Brain pericyte (primary cell): Measurements from ENCODE around the gene VIPR1.
"Not testable (repeated sequence)": the region's sequence is repeated elsewhere in the genome, so short reads cannot be mapped to it uniquely, and the experiment has no call there.

Experiments
- DNase-seq: peaks from one replicate; pipeline ENCODE4 v3.0.0-alpha.2; 2012; ENCODE audit warnings: low read depth, low spot score

The VIPR1 gene

DNA sequence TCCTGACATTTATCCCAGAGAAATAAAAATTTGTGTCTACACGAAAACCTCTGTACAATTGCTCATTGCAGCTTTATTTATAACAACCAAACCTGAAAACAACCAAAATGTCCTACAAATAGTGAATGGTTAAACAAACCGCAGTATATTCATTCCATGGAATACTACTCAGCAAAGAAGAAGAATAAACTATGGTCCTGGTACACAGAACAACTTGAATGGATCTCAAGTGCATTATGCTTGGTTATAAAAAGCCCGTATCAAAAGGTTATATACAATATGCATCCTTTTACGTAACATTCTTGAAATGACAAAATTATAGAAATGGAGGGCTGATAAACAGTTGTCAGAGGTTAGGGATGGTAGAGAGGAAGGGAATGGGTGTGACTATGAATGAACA, 75.6 kb downstream of the VIPR1 start:
- no peak for DNase-seq

DNA sequence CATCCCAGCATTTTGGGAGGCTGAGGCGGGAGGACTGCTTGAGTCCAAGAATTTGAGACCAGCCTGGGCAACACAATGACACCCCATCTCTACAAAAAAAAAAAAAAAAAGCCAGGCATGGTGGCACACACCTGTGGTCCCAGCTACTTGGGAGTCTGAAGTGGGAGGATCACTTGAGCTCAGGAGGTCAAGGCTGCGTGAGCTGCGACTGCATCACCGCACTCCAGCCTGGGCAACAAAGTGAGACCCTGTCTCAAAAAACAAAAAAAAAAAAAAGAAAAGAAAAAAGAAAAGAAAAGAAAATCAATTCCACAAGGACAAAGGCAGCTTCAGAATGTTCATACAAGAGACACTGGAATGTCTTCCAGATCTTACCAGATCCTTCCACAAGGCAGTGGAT, 76.9 kb downstream of the VIPR1 start:
- not testable (repeated sequence) for DNase-seq

DNA sequence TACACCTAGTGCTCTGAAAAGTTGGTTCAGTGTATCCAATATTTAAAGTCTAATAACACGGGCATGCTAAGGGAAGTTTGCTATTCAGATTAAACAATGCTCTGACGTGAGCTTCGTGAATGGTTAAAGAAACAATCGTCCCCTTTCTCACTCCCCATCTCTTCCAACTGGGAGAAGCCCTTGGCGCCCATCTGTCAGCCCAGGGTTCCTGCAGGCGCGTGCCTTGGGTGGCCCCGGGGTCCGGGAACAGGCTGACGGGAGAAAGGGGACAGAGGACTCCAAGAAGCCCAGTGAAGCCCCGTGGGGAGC, 78.9 kb downstream of the VIPR1 start:
- no peak for DNase-seq

DNA sequence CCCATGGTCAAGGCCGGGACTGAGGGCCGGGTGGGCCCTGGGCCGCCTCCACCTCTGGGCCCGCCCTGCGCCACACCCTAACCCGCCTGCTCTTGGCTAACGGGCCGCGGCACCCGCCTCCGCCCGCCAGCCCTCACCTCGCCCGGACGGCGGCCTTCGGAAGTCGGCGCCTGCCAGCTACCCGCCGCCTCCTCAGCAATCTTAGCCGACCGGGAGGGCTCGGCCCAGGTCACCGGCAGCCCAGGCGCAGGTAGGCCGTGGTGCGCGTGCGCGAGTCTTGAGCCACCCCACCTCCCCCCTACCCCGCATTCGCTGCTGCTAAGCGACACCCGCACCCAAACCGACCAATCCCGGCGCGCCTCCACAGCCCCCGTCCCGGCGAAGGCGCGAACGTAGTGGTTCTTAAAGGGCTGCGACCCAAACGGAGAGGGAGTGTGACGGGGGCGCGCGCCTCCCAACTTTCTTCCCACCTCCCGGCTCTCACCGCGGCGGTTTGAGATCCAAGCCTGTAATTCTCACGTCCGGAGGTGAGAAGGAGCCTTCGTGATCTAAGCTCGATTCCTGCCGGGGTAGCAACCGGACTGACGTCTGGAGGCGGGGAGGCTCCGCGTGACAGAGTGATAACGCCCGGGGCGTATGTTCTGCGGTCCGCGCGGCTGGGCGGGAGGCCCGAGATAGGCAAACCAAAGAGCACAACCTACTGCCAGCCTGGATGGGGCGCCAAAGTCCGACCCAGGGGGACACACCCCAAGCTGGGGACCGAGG, 79.4 kb downstream of the VIPR1 start, which contains the start of gene SEC22C:
Gene SEC22C (minus strand): TSS at position 259 of the 765 bp plus-strand sequence. CDS start 12,921 bp downstream, outside the sequence.
- peak; percentile 68 for DNase-seq

DNA sequence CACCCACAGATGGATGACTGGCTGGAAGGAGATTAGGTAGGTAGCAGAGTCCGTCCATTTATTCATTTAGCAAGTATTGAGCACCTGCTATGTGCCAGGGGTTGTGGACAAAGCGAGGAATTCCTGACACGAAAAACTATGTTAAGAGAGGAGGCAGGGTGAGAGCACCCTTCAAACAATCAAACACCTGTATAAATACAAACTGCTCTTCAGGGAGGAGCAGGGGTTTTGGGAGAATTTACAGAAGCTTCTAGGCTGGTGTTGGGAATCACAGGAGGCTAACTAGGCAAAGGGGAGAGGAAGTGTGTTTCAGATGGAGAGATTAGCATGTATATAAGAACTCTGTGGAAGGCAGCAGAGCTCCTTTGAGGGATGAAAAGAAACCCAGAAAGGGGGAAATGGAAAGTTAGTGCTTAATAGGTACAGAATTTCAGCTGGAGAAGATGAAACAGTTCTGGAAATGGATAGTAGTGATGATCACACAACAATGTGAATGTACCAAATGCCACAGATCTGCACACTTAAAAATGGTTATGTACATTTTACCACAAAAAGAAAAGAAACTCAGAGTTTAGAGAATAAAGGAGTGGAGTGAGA, 80.1 kb downstream of the VIPR1 start:
- DNase-seq, result no peak
